K562 (cell line): ENCODE results near the gene TXNL4A. TPM values are rescaled to one million over a fixed set of nuclear protein-coding genes. Genes with fewer than 3 reads are reported as not detected.

Experiments used
- ATF1 ChIP-seq, 2 experiments: fragments of 450-650 bp in 1 of 2; IDR thresholded peaks; 2 replicates each; pipeline ENCODE4 v1.6.1; 2016; ENCODE audit warnings: missing compliant biosample characterization in 1 of 2, missing genetic modification characterization in 1 of 2
- CHCHD3 ChIP-seq: fragments of 250-450 bp; sonication (Bioruptor Pico); IDR thresholded peaks from 2 replicates; pipeline ENCODE4 v2.1.2; 2022; ENCODE audit warnings: mild to moderate bottlenecking
- CREM ChIP-seq: IDR thresholded peaks from 2 replicates; pipeline ENCODE4 v1.6.1; 2014; ENCODE audit warnings: antibody characterized with exemption, low read depth
- CTCF ChIP-seq, 3 experiments: IDR thresholded peaks in 2 of 3; conservative IDR thresholded peaks in 1 of 3; 2 replicates each; pipeline ENCODE4 v1.5.1; 2011 to 2012; ENCODE audit warnings: low read length in 3 of 3, mild to moderate bottlenecking in 3 of 3, control low read depth in 2 of 3, improper control_type of control experiment in 1 of 3, inconsistent platforms in 1 of 3, low read depth in 1 of 3, mixed read lengths in 1 of 3, moderate library complexity in 1 of 3; ENCODE audit not compliant: insufficient read depth in 2 of 3
- FOXA3 ChIP-seq, 2 experiments: fragments of 450-650 bp in 1 of 2; sonication (generic) in 1 of 2; formaldehyde crosslinking; IDR thresholded peaks in 1 of 2; conservative IDR thresholded peaks in 1 of 2; 2 replicates each; pipeline versions ENCODE4 v1.4.0 to v1.8.0; 2020 to 2022; ENCODE audit warnings: mild to moderate bottlenecking in 2 of 2, missing genetic modification reagents in 1 of 2
- KDM2B ChIP-seq: fragments of 250-450 bp; sonication (Bioruptor Pico); IDR thresholded peaks from 2 replicates; pipeline ENCODE4 v1.8.0; 2021; ENCODE audit warnings: mild to moderate bottlenecking, moderate library complexity
- MTA3 ChIP-seq: fragments of 450-650 bp; formaldehyde crosslinking; IDR thresholded peaks from 2 replicates; pipeline ENCODE4 v1.6.1; 2017; ENCODE audit warnings: mild to moderate bottlenecking, borderline replicate concordance
- NBN ChIP-seq: fragments of 450-650 bp; IDR thresholded peaks from 2 replicates; pipeline ENCODE4 v1.6.1; 2016; ENCODE audit warnings: low read depth, mild to moderate bottlenecking
- POLR2G ChIP-seq: fragments of 200-400 bp; formaldehyde crosslinking; IDR thresholded peaks from 2 replicates; pipeline ENCODE4 v1.6.1; 2017; ENCODE audit warnings: low read depth, mild to moderate bottlenecking, antibody characterized with exemption, low read length, moderate library complexity
- RFX1 ChIP-seq: fragments of 450-650 bp; IDR thresholded peaks from 2 replicates; pipeline ENCODE4 v1.6.1; 2016; ENCODE audit warnings: mild to moderate bottlenecking, moderate library complexity
- SAP30 ChIP-seq: fragments of 200-600 bp; sonication (generic); IDR thresholded peaks from 2 replicates; pipeline ENCODE4 v1.6.1; 2012; ENCODE audit warnings: borderline replicate concordance, low read depth, mild to moderate bottlenecking, moderate library complexity, low read length, control low read depth, inconsistent platforms; ENCODE audit not compliant: insufficient read depth, poor library complexity, severe bottlenecking
- U2AF1 ChIP-seq: fragments of 200-400 bp; formaldehyde crosslinking; optimal IDR thresholded peaks from 2 replicates; pipeline ENCODE3; 2017; ENCODE audit warnings: mild to moderate bottlenecking, low read depth, low read length, moderate library complexity
- ZBTB7A ChIP-seq: IDR thresholded peaks from 2 replicates; pipeline ENCODE4 v1.6.1; 2011; ENCODE audit warnings: low read depth, mild to moderate bottlenecking, low read length, moderate library complexity, borderline replicate concordance; ENCODE audit not compliant: control insufficient read depth
- polyA plus RNA-seq, 8 experiments: library from polyadenylated mRNA; depleted of rRNA in 4 of 8; stranded (reverse) in 5 of 8; unstranded in 3 of 8; fragments of >200 nt; fragmentation: Nextera tagmentation in 2 of 8; fragmentation: Illumina TruSeq in 1 of 8; extraction: Ambion mirVana in 2 of 8; extraction: Trizol in 1 of 8; gene quantifications; 2 replicates each; pipeline versions ENCODE4 v1.2.1 to v1.2.3, GENCODE V29; 2011 to 2014; ENCODE audit warnings: inconsistent platforms in 1 of 8, missing spikeins in 1 of 8
- total RNA-seq, 7 experiments: library from RNA; depleted of rRNA in 6 of 7; stranded (reverse); fragments of >200 nt in 6 of 7; fragmentation: Illumina TruSeq in 2 of 7; extraction: Trizol in 2 of 7; gene quantifications; 2 replicates each; pipeline versions ENCODE4 v1.2.1 to v1.2.3, GENCODE V29; 2011 to 2021; ENCODE audit warnings: low replicate concordance in 1 of 7
- TF ChIP-seq, protein P1 (sequence below), 2 experiments: fragments of 450-650 bp; conservative IDR thresholded peaks; 2 replicates each; pipeline ENCODE4 v1.6.1; 2017; ENCODE audit warnings: mild to moderate bottlenecking in 2 of 2, moderate library complexity in 2 of 2

Gene TXNL4A
- total and polyA plus RNA-seq, 9 of the 15 experiments (the other 6 are each of a cell fraction or from before 2014, with no cell fraction given), result 27.0 to 132 (median 87.5) TPM

DNA sequence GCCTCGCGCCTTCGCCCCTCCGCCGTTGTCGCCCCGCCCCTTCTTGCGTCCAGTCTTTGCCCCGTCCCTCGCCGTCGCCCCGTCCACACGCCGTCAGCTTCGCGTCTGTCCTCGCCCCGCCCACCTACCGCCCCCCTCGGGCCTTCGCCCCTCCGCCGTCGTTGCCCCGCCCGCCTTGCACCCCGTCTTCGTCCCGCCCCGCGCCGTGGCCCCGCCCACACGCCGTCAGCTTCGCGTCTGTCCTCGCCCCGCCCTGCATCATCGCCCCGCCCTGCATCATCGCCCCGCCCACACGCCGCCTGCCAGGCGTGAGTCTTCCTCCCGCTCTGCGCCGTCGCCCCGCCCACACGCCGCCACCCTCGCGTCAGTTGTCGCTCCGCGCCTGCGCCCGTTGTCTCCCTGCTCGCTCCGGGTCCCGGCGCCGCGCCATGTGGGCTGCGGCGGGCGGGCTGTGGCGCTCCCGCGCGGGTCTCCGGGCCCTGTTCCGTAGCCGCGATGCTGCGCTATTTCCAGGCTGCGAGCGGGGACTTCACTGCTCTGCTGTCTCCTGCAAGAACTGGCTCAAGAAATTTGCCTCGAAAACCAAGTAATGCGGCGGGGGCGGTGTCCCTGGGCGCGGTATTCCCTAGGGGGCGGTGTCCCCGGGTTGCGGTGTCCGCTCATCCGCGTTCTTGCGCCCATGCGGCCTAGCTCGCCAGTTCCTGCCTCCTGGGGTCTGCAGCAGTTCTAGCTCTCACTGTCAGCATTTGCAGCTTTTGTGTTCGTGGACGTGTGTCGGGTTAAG lies 45.9 kb upstream of the TXNL4A start, which contains the start of gene RBFA (continued):
- TF ChIP-seq POLR2G, result peak; percentile 93
- TF ChIP-seq FOXA3 (CRISPR knock-in tag; conservative IDR thresholded peaks at IDR 0.05 in 1 of 2, IDR thresholded peaks at IDR 0.05 in 1 of 2), result no peak
- TF ChIP-seq CHCHD3 (CRISPR knock-in tag), result no peak
- TF ChIP-seq SAP30, result peak; percentile 96
- TF ChIP-seq MTA3, result peak; percentile 49; the same call in 1 of the 2 replicates
- TF ChIP-seq CTCF (IDR thresholded peaks at IDR 0.05 in 2 of 3, conservative IDR thresholded peaks at IDR 0.05 in 1 of 3; ENCODE audit: insufficient read depth in 2 of 3, low read depth in 1 of 3, low read length in 3 of 3), result peak; percentile 36 to 61 (median 41)
- peak; percentile 55 for TF ChIP-seq CREM
- peak; percentile 5; the same call in 1 of the 2 replicates for TF ChIP-seq ATF1 (CRISPR knock-in tag; IDR thresholded peaks at IDR 0.05)
- peak; percentile 61 for TF ChIP-seq ATF1 (tag; IDR thresholded peaks at IDR 0.05)
- peak; percentile 42; the same call in 1 of the 2 replicates for TF ChIP-seq NBN
- TF ChIP-seq, protein P1, sequence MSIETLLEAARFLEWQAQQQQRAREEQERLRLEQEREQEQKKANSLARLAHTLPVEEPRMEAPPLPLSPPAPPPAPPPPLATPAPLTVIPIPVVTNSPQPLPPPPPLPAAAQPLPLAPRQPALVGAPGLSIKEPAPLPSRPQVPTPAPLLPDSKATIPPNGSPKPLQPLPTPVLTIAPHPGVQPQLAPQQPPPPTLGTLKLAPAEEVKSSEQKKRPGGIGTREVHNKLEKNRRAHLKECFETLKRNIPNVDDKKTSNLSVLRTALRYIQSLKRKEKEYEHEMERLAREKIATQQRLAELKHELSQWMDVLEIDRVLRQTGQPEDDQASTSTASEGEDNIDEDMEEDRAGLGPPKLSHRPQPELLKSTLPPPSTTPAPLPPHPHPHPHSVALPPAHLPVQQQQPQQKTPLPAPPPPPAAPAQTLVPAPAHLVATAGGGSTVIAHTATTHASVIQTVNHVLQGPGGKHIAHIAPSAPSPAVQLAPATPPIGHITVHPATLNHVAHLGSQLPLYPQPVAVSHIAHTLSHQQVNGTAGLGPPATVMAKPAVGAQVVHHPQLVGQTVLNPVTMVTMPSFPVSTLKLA (conservative IDR thresholded peaks at IDR 0.05), result peak; percentile 92 to 97
- TF ChIP-seq U2AF1, result no peak
- TF ChIP-seq ZBTB7A, result peak; percentile 52; the same call in 1 of the 2 replicates
- TF ChIP-seq KDM2B, result 0 out of 2 replicates have a peak, but pooled peaks have one; percentile 20
- no peak for TF ChIP-seq RFX1
